B cell (primary cell): ENCODE measurements around the gene ARHGEF4.

ENCODE experiments used
- EZH2 ChIP-seq: IDR thresholded peaks from 2 replicates; pipeline ENCODE4 v1.6.1; 2012; ENCODE audit warnings: borderline replicate concordance, low read depth, mild to moderate bottlenecking, moderate library complexity, low read length; ENCODE audit not compliant: insufficient read depth, poor library complexity, severe bottlenecking
- TF ChIP-seq, protein P1 (sequence below): fragments of 200-600 bp; IDR thresholded peaks from one replicate; pipeline ENCODE4 v1.8.0; 2022; ENCODE audit warnings: antibody characterized with exemption, mild to moderate bottlenecking

DNA sequence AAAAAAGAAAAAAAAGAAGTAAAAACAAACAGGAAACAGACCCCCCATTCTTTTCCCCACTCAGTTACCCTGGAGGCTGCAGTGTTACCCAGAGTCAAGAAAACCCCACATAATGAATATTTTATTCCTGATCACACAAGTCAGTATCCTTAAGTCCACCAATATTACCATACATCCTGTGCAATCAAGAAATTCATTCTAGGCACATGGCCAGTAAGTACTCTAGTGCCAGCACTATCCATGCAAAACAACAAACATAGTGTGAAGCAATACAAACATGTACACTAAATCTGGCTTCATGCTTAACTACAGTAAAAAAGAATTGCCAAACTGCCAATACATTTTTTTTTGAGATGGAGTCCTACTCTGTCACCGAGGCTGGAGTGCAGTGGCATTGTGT, 145.0 kb downstream of the ARHGEF4 start:
- TF ChIP-seq EZH2 = no peak
- TF ChIP-seq, protein P1, sequence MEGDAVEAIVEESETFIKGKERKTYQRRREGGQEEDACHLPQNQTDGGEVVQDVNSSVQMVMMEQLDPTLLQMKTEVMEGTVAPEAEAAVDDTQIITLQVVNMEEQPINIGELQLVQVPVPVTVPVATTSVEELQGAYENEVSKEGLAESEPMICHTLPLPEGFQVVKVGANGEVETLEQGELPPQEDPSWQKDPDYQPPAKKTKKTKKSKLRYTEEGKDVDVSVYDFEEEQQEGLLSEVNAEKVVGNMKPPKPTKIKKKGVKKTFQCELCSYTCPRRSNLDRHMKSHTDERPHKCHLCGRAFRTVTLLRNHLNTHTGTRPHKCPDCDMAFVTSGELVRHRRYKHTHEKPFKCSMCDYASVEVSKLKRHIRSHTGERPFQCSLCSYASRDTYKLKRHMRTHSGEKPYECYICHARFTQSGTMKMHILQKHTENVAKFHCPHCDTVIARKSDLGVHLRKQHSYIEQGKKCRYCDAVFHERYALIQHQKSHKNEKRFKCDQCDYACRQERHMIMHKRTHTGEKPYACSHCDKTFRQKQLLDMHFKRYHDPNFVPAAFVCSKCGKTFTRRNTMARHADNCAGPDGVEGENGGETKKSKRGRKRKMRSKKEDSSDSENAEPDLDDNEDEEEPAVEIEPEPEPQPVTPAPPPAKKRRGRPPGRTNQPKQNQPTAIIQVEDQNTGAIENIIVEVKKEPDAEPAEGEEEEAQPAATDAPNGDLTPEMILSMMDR = no peak
